ENCODE measurements around the gene DNAJC7.

Gene DNAJC7

DNA sequence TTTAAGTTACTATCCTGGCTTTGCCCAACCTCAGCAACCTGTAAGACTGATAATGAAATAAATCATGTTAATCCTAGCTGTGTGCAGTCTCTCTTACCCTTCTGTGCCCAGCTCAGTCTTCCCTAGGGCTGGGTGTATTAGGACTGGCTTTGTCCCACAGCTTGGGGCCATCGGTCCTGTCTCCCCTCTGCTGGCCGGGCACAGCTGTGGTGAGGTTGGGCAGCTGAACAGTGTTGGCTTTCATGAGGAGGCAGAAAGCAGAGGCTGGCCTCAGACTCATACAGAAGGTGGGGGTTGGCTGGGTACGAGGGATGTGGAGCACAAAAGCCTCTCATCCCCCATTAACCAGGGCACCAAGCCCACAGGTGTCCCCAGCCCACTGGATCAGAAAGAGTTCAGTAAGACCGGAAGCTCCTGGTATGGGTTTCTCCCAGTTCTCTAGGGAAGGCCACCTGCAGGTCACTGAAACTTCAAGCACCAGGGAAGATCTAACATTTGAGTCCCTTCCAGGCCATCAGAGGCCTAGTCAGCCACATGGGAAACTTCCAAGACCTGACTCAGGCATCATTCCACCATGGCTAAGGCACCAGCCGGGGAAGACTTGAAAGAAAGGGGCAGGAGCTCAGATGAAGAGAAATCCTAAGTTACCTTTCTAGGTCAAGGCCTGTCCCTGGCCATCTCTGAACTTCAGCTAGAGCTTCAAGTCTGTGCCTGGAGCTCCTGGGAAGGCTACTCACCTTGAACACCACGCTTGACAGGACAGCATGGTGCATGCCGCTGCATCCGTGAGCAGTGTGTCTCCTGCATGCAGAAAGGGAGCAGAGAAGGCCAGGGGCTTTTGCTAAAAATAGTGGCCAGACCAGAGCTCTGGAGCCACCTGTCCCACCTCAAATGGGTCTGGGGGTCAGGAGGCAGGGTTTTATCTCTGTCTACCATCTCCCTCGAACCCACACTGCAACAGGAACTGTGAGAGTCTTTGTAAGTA, 41.8 kb downstream of the DNAJC7 start:
- Histone ChIP-seq H3K36me3 (ENCODE audit: control insufficient read depth in 2 of 2, insufficient read depth in 2 of 2, low read length in 2 of 2) (peaks cover 51 to 60% of the 10 kb centered on the region in 2 donors), H3K27me3 (ENCODE audit: control insufficient read depth in 1 of 2, insufficient read depth in 2 of 2, low read length in 2 of 2) (no peaks in the 10 kb centered on the region), H3K4me3 (ENCODE audit: low read length in 2 of 2) (no peak overlapping the region), H3K4me1 (ENCODE audit: control insufficient read depth, insufficient read depth, low read length) (peaks cover 27% of the 10 kb centered on the region), H3K27ac (ENCODE audit: low read length) (peak overlapping the region; percentile 67), H3K9me3 (ENCODE audit: control insufficient read depth in 2 of 2, low read length in 2 of 2) (no peaks in the 10 kb centered on the region), H3K9ac (ENCODE audit: low read length in 2 of 2) (peak overlapping the region in 1 of 2 donors; percentile 15)

DNA sequence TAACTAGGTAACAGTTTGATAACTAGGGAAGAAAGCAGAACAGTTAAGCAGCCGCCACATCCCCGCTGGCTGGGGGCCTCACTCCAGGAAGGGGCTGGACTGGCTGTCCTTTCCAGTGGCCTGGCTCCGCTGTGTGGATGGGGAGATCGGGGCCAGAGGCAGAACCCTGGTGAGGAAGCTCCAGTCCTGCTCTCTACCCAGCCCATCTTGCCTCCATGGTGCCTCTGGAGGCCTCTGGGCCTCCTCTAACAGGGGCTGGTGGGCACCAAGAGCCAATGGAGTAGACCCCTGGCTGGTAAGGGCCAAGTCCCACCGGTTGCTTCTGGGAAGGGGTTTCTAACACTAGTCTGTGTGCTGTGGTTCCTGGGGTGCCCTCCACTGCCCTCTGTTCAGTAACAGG, 42.6 kb downstream of the DNAJC7 start:
- H3K4me1 ChIP-seq (ENCODE audit: control insufficient read depth, insufficient read depth, low read length) = peaks cover 27% of the 10 kb centered on the region
- no peaks in the 10 kb centered on the region for H3K9me3 ChIP-seq (ENCODE audit: control insufficient read depth in 2 of 2, low read length in 2 of 2)
- no peak overlapping the region for H3K27ac ChIP-seq (ENCODE audit: low read length)
- H3K4me3 ChIP-seq (ENCODE audit: low read length in 2 of 2) = no peak overlapping the region
- H3K9ac ChIP-seq (ENCODE audit: low read length in 2 of 2) = no peak overlapping the region
- peaks cover 51 to 57% of the 10 kb centered on the region in 2 donors for H3K36me3 ChIP-seq (ENCODE audit: control insufficient read depth in 2 of 2, insufficient read depth in 2 of 2, low read length in 2 of 2)
- no peaks in the 10 kb centered on the region for H3K27me3 ChIP-seq (ENCODE audit: control insufficient read depth in 1 of 2, insufficient read depth in 2 of 2, low read length in 2 of 2)

DNA sequence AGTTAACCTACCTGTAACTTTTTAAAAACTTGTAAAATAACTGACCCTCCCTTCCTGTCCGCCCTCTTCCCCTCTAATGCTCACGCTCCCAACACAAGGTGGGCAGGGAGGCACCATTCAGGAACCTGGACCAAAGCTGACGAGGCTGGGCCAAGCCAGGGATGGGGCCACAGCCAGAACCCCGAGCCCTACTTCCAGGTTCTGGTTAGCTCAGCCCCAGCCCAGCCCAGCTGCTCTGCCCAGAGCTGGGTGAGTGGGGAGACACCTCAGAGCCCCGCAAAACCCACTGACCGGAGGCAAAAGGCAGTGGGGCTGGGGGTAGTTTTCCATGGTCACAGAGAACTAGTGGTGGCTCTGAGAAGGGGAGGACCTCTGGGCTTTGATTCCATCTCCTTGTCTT, 43.2 kb downstream of the DNAJC7 start:
- Histone ChIP-seq H3K27me3 (ENCODE audit: control insufficient read depth in 1 of 2, insufficient read depth in 2 of 2, low read length in 2 of 2) (no peaks in the 10 kb centered on the region), H3K9ac (ENCODE audit: low read length in 2 of 2) (no peak overlapping the region), H3K27ac (ENCODE audit: low read length) (no peak overlapping the region), H3K9me3 (ENCODE audit: control insufficient read depth in 2 of 2, low read length in 2 of 2) (no peaks in the 10 kb centered on the region), H3K4me3 (ENCODE audit: low read length in 2 of 2) (no peak overlapping the region), H3K4me1 (ENCODE audit: control insufficient read depth, insufficient read depth, low read length) (peaks cover 27% of the 10 kb centered on the region), H3K36me3 (ENCODE audit: control insufficient read depth in 2 of 2, insufficient read depth in 2 of 2, low read length in 2 of 2) (peaks cover 51 to 58% of the 10 kb centered on the region in 2 donors)

DNA sequence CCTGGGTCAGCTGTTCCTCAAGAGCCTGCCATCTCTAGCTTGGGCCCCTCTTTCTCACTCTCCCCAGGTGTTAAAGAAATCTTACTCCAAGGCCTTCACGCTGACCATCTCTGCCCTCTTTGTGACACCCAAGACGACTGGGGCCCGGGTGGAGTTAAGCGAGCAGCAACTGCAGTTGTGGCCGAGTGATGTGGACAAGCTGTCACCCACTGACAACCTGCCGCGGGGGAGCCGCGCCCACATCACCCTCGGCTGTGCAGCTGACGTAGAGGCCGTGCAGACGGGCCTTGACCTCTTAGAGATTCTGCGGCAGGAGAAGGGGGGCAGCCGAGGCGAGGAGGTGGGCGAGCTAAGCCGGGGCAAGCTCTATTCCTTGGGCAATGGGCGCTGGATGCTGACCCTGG, 43.8 kb downstream of the DNAJC7 start:
- Histone ChIP-seq H3K36me3 (ENCODE audit: control insufficient read depth in 2 of 2, insufficient read depth in 2 of 2, low read length in 2 of 2) (peaks cover 56 to 63% of the 10 kb centered on the region in 2 donors), H3K27ac (ENCODE audit: low read length) (no peak overlapping the region), H3K9me3 (ENCODE audit: control insufficient read depth in 2 of 2, low read length in 2 of 2) (no peaks in the 10 kb centered on the region), H3K4me3 (ENCODE audit: low read length in 2 of 2) (no peak overlapping the region), H3K4me1 (ENCODE audit: control insufficient read depth, insufficient read depth, low read length) (peaks cover 31% of the 10 kb centered on the region), H3K27me3 (ENCODE audit: control insufficient read depth in 1 of 2, insufficient read depth in 2 of 2, low read length in 2 of 2) (no peaks in the 10 kb centered on the region), H3K9ac (ENCODE audit: low read length in 2 of 2) (no peak overlapping the region)

DNA sequence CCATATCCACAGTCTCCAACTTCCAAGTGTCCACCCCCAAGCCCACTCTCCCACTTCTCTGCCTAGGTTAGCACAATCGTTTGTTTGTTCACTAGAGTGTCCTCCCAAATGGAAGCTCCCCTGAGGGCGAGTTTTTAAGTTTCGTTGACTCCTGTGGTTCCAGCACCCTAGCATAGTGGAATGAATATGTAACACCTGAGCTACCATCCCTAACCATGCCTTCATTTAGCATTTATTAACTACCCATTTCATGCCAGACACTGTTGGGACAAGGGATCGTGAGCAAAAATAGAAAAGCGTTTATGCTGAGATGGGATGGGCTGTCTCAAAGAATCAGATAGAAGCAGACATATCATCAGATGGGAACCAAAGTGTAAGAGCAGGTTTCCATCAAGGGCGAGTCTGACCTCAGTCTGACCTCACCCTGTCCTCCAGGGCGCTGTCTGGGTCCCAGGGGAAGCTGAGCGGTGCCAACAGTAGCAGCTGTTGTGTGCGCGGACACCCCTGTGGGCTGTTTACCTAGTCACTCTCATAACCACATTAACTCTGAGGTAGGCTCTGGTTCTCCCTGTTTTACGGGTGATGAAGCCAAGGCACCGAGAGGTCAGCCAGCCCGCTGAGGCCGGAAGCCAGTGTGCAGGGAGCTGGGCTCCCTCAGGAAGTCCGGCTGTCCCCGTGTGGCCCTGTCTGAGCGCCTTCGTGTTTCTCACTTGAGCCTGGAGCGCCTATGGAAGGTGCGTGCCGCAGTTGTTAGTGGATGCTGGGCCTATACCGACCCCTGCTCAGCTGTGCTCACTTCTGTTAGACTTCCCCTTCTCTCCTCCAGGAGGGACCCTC, 44.5 kb downstream of the DNAJC7 start:
- no peaks in the 10 kb centered on the region for H3K9me3 ChIP-seq (ENCODE audit: control insufficient read depth in 2 of 2, low read length in 2 of 2)
- H3K27me3 ChIP-seq (ENCODE audit: control insufficient read depth in 1 of 2, insufficient read depth in 2 of 2, low read length in 2 of 2) = no peaks in the 10 kb centered on the region
- H3K9ac ChIP-seq (ENCODE audit: low read length in 2 of 2) = no peak overlapping the region
- peak overlapping the region; percentile 24 for H3K27ac ChIP-seq (ENCODE audit: low read length)
- peaks cover 37% of the 10 kb centered on the region for H3K4me1 ChIP-seq (ENCODE audit: control insufficient read depth, insufficient read depth, low read length)
- H3K36me3 ChIP-seq (ENCODE audit: control insufficient read depth in 2 of 2, insufficient read depth in 2 of 2, low read length in 2 of 2) = peaks cover 50 to 61% of the 10 kb centered on the region in 2 donors
- H3K4me3 ChIP-seq (ENCODE audit: low read length in 2 of 2) = no peak overlapping the region

DNA sequence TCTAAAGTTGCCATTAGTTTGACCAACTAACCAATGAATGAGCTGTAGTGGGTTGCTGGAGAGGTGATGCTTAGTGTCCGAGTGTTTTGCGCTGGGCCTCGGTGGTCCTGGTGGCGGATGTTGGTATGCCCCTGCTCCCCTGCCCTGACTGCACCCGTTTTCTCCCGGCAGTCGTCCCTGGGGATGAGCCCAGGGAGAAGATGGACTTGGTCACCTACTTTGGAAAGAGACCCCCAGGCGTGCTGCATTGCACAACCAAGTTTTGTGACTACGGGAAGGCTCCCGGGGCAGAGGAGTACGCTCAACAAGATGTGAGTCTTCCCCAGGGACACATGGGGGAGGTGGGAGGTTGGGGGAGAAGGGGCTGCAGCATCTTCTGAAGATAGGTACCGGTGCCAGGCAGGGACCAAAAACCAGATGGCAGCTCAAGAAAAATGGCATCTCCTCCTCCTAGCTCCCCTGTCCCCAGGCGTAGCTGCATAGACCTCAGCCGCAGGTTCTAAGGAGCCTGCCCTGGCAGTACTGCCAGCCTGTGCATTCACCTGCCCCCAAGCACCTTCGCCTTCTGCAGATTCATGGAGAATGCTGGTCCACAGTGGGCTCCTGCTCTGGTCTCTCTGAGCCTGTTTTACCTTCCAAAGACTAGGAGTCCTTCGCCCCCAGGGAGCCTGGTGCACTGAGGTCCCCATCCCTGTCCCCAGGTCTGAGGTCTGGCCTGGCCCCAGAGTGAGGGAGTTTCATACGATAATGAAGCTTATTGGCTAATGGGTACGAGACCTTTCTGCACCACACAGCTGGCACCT, 45.3 kb downstream of the DNAJC7 start:
- Histone ChIP-seq H3K27ac (ENCODE audit: low read length) (no peak overlapping the region), H3K9me3 (ENCODE audit: control insufficient read depth in 2 of 2, low read length in 2 of 2) (no peaks in the 10 kb centered on the region), H3K4me3 (ENCODE audit: low read length in 2 of 2) (no peak overlapping the region), H3K4me1 (ENCODE audit: control insufficient read depth, insufficient read depth, low read length) (peaks cover 43% of the 10 kb centered on the region), H3K27me3 (ENCODE audit: control insufficient read depth in 1 of 2, insufficient read depth in 2 of 2, low read length in 2 of 2) (no peaks in the 10 kb centered on the region), H3K9ac (ENCODE audit: low read length in 2 of 2) (no peak overlapping the region), H3K36me3 (ENCODE audit: control insufficient read depth in 2 of 2, insufficient read depth in 2 of 2, low read length in 2 of 2) (peaks cover 46 to 54% of the 10 kb centered on the region in 2 donors)

DNA sequence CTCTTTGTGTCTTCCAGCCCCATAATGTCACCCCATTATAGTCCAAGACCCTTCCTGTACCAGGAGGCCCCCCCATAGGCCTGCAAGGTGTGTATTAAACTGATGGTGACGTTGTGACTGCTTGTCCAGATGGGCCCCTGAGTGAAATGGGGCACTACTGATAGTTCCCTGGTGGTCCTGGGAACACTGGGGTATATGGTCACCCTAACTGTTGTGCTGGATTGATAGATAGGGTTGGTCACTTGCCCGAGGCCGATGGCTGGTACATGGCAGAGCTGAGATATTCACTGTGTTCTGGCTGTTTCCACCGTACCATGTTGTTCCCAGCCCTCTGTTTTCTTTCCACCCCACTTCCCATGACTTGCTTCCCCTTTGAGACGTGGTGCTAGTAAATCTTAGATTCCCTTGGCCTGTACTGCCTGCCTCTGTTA, 46.3 kb downstream of the DNAJC7 start:
- Histone ChIP-seq H3K27me3 (ENCODE audit: control insufficient read depth in 1 of 2, insufficient read depth in 2 of 2, low read length in 2 of 2) (no peaks in the 10 kb centered on the region), H3K9me3 (ENCODE audit: control insufficient read depth in 2 of 2, low read length in 2 of 2) (no peaks in the 10 kb centered on the region), H3K9ac (ENCODE audit: low read length in 2 of 2) (peak overlapping the region in 1 of 2 donors; percentile 21), H3K36me3 (ENCODE audit: control insufficient read depth in 2 of 2, insufficient read depth in 2 of 2, low read length in 2 of 2) (peaks cover 43 to 49% of the 10 kb centered on the region in 2 donors), H3K4me3 (ENCODE audit: low read length in 2 of 2) (no peak overlapping the region), H3K27ac (ENCODE audit: low read length) (no peak overlapping the region), H3K4me1 (ENCODE audit: control insufficient read depth, insufficient read depth, low read length) (peaks cover 39% of the 10 kb centered on the region)

DNA sequence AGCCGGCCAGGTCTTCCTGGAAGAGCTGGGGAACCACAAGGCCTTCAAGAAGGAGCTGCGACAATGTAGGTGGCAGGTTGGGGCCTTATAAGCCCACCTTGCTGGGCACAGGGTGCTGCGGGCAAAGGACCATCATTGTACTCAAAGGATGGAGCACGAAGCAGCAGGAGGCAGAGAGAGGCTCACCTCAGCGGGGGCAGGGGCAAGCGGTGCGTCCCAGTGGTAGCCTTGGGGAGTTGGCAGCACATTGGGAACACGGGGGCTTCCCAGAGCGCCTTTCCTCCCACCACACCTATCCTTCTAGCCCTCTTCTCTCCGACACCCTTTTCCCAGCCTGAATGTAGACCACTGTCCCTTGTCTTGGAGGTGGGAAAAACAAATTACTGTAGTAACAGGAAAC, 48.6 kb downstream of the DNAJC7 start:
- Histone ChIP-seq H3K36me3 (ENCODE audit: control insufficient read depth in 2 of 2, insufficient read depth in 2 of 2, low read length in 2 of 2) (peaks cover 28 to 29% of the 10 kb centered on the region in 2 donors), H3K9me3 (ENCODE audit: control insufficient read depth in 2 of 2, low read length in 2 of 2) (no peaks in the 10 kb centered on the region), H3K27me3 (ENCODE audit: control insufficient read depth in 1 of 2, insufficient read depth in 2 of 2, low read length in 2 of 2) (no peaks in the 10 kb centered on the region), H3K27ac (ENCODE audit: low read length) (no peak overlapping the region), H3K4me1 (ENCODE audit: control insufficient read depth, insufficient read depth, low read length) (peaks cover 47% of the 10 kb centered on the region), H3K4me3 (ENCODE audit: low read length in 2 of 2) (peak overlapping the region in 1 of 2 donors; percentile 15), H3K9ac (ENCODE audit: low read length in 2 of 2) (no peak overlapping the region)

DNA sequence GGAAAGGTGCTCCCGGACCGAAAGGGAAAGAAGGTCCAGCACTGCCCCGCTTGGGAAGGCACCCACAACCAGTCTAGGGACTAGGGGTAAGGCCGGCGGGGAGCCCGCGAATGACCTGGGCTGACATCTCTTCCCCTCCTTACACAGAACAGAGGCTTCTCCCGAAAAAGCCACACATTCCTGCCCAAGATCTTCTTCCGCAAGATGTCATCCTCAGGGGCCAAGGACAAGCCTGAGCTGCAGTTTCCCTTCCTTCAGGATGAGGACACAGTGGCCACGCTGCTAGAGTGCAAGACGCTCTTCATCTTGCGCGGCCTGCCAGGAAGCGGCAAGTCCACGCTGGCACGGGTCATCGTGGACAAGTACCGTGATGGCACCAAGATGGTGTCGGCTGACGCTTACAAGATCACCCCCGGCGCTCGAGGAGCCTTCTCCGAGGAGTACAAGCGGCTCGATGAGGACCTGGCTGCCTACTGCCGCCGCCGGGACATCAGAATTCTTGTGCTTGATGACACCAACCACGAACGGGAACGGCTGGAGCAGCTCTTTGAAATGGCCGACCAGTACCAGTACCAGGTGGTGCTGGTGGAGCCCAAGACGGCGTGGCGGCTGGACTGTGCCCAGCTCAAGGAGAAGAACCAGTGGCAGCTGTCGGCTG, 49.2 kb downstream of the DNAJC7 start:
- H3K27ac ChIP-seq (ENCODE audit: low read length) = peak overlapping the region; percentile 69
- no peaks in the 10 kb centered on the region for H3K9me3 ChIP-seq (ENCODE audit: control insufficient read depth in 2 of 2, low read length in 2 of 2)
- peak overlapping the region; percentile 61 to 84 for H3K4me3 ChIP-seq (ENCODE audit: low read length in 2 of 2)
- H3K27me3 ChIP-seq (ENCODE audit: control insufficient read depth in 1 of 2, insufficient read depth in 2 of 2, low read length in 2 of 2) = no peaks in the 10 kb centered on the region
- H3K36me3 ChIP-seq (ENCODE audit: control insufficient read depth in 2 of 2, insufficient read depth in 2 of 2, low read length in 2 of 2) = peaks cover 23 to 26% of the 10 kb centered on the region in 2 donors
- H3K9ac ChIP-seq (ENCODE audit: low read length in 2 of 2) = peak overlapping the region; percentile 86 to 91
- H3K4me1 ChIP-seq (ENCODE audit: control insufficient read depth, insufficient read depth, low read length) = peaks cover 47% of the 10 kb centered on the region
